Measurements from ENCODE around the gene CCNJL. TPM values are rescaled to one million over a fixed set of nuclear protein-coding genes. Genes with fewer than 3 reads are reported as not detected.

The CCNJL gene
- total RNA-seq, 2 experiments from 2014 or later, result not detected

- no peaks in the 10 kb centered on the region for H3K27me3 Mint-ChIP-seq
- no peak overlapping the region for H3K4me3 Mint-ChIP-seq
- ChIA-PET POLR2A (no interaction called here), CTCF (interaction anchor here (0.6 kb wide), 1 partner anchor 898 kb away, joined by 5 read pairs; no protein-coding TSS in a partner anchor)
- DNase-seq, result no peak
- no peak overlapping the region for H3K27ac Mint-ChIP-seq
- H3K4me1 Mint-ChIP-seq, result no peaks in the 10 kb centered on the region
- no peaks in the 10 kb centered on the region for H3K36me3 Mint-ChIP-seq (ENCODE audit: low read depth)
- H3K9me3 Mint-ChIP-seq, result no peaks in the 10 kb centered on the region
These were observed 15.4 kb downstream of the CCNJL start for GRCh38 chr5:160297004-160297403.

GRCh38 chr5:160296496-160296895, 15.9 kb downstream of the CCNJL start:
- CTCF ChIA-PET, result interaction anchor here (0.6 kb wide), 1 partner anchor 898 kb away, joined by 5 read pairs; no protein-coding TSS in a partner anchor
- no peaks in the 10 kb centered on the region for H3K27me3 Mint-ChIP-seq

GRCh38 chr5:160293901-160294561, 18.3 kb downstream of the CCNJL start:
- DNase-seq, result no peak
- H3K36me3 Mint-ChIP-seq (ENCODE audit: low read depth), result no peaks in the 10 kb centered on the region

More at GRCh38 chr5:160296496-160296895, 15.9 kb downstream of the CCNJL start:
- Mint-ChIP-seq H3K36me3 (ENCODE audit: low read depth) (no peaks in the 10 kb centered on the region), H3K27ac (no peak overlapping the region), H3K4me1 (no peaks in the 10 kb centered on the region), H3K4me3 (no peak overlapping the region), H3K9me3 (no peaks in the 10 kb centered on the region)
- POLR2A ChIA-PET, result no interaction called here
- no peak for DNase-seq

GRCh38 chr5:160293386-160293785, 19.0 kb downstream of the CCNJL start:
- ChIA-PET CTCF (no interaction called here), POLR2A (no interaction called here)
- Mint-ChIP-seq H3K36me3 (ENCODE audit: low read depth) (no peaks in the 10 kb centered on the region), H3K4me3 (no peak overlapping the region), H3K9me3 (no peaks in the 10 kb centered on the region), H3K27ac (no peak overlapping the region), H3K4me1 (no peaks in the 10 kb centered on the region), H3K27me3 (no peaks in the 10 kb centered on the region)
- DNase-seq, result no peak

More at GRCh38 chr5:160293901-160294561, 18.3 kb downstream of the CCNJL start:
- CTCF ChIA-PET, result no interaction called here
- POLR2A ChIA-PET, result no interaction called here
- H3K27ac Mint-ChIP-seq, result no peak overlapping the region
- no peak overlapping the region for H3K4me3 Mint-ChIP-seq
- H3K4me1 Mint-ChIP-seq, result no peaks in the 10 kb centered on the region
- no peaks in the 10 kb centered on the region for H3K27me3 Mint-ChIP-seq
- H3K9me3 Mint-ChIP-seq, result no peaks in the 10 kb centered on the region

- no peaks in the 10 kb centered on the region for H3K9me3 Mint-ChIP-seq
- no peak overlapping the region for H3K27ac Mint-ChIP-seq
- H3K4me3 Mint-ChIP-seq, result no peak overlapping the region
- DNase-seq, result no peak
- ChIA-PET CTCF (no interaction called here), POLR2A (no interaction called here)
- H3K36me3 Mint-ChIP-seq (ENCODE audit: low read depth), result no peaks in the 10 kb centered on the region
- no peaks in the 10 kb centered on the region for H3K4me1 Mint-ChIP-seq
- H3K27me3 Mint-ChIP-seq, result peaks cover 2% of the 10 kb centered on the region
These were observed 20.9 kb downstream of the CCNJL start for GRCh38 chr5:160291467-160291866.

- H3K4me1 Mint-ChIP-seq, result no peaks in the 10 kb centered on the region
- no peak for DNase-seq
- H3K9me3 Mint-ChIP-seq, result no peaks in the 10 kb centered on the region
- ChIA-PET POLR2A (no interaction called here), CTCF (no interaction called here)
- no peak overlapping the region for H3K4me3 Mint-ChIP-seq
- no peak overlapping the region for H3K27ac Mint-ChIP-seq
- peaks cover 2% of the 10 kb centered on the region for H3K27me3 Mint-ChIP-seq
- H3K36me3 Mint-ChIP-seq (ENCODE audit: low read depth), result no peaks in the 10 kb centered on the region
These were observed 21.6 kb downstream of the CCNJL start for GRCh38 chr5:160290751-160291150.

GRCh38 chr5:160289721-160290120, 22.6 kb downstream of the CCNJL start:
- Mint-ChIP-seq H3K36me3 (ENCODE audit: low read depth) (no peaks in the 10 kb centered on the region), H3K4me3 (no peak overlapping the region), H3K27ac (no peak overlapping the region), H3K4me1 (no peaks in the 10 kb centered on the region), H3K27me3 (peaks cover 4% of the 10 kb centered on the region), H3K9me3 (no peaks in the 10 kb centered on the region)
- DNase-seq, result no peak
- ChIA-PET CTCF (no interaction called here), POLR2A (no interaction called here)

GRCh38 chr5:160289356-160289651, 23.1 kb downstream of the CCNJL start:
- Mint-ChIP-seq H3K36me3 (ENCODE audit: low read depth) (no peaks in the 10 kb centered on the region), H3K27me3 (peaks cover 4% of the 10 kb centered on the region), H3K4me1 (no peaks in the 10 kb centered on the region), H3K27ac (no peak overlapping the region), H3K4me3 (no peak overlapping the region), H3K9me3 (no peaks in the 10 kb centered on the region)
- ChIA-PET POLR2A (no interaction called here), CTCF (no interaction called here)
- DNase-seq, result no peak

- Mint-ChIP-seq H3K4me3 (no peak overlapping the region), H3K27me3 (peaks cover 5% of the 10 kb centered on the region)
- POLR2A ChIA-PET, result no interaction called here
These were observed 24.8 kb downstream of the CCNJL start for GRCh38 chr5:160287378-160288051.

GRCh38 chr5:160286947-160287346, 25.4 kb downstream of the CCNJL start:
- CTCF ChIA-PET, result no interaction called here

More at GRCh38 chr5:160287378-160288051, 24.8 kb downstream of the CCNJL start:
- Mint-ChIP-seq H3K36me3 (ENCODE audit: low read depth) (no peaks in the 10 kb centered on the region), H3K9me3 (no peaks in the 10 kb centered on the region), H3K27ac (no peak overlapping the region), H3K4me1 (no peaks in the 10 kb centered on the region)
- DNase-seq, result no peak
- CTCF ChIA-PET, result no interaction called here

GRCh38 chr5:160285316-160285715, 27.0 kb downstream of the CCNJL start:
- no peaks in the 10 kb centered on the region for H3K36me3 Mint-ChIP-seq (ENCODE audit: low read depth)
- peaks cover 5% of the 10 kb centered on the region for H3K27me3 Mint-ChIP-seq
- H3K27ac Mint-ChIP-seq, result no peak overlapping the region
- DNase-seq, result no peak
- ChIA-PET CTCF (interaction anchor here (1.5 kb wide), 1 partner anchor 17 kb away, joined by 4 read pairs; no protein-coding TSS in a partner anchor), POLR2A (no interaction called here)
- no peak overlapping the region for H3K4me3 Mint-ChIP-seq
- no peaks in the 10 kb centered on the region for H3K9me3 Mint-ChIP-seq
- no peaks in the 10 kb centered on the region for H3K4me1 Mint-ChIP-seq

More at GRCh38 chr5:160286947-160287346, 25.4 kb downstream of the CCNJL start:
- Mint-ChIP-seq H3K36me3 (ENCODE audit: low read depth) (no peaks in the 10 kb centered on the region), H3K27ac (no peak overlapping the region), H3K4me3 (no peak overlapping the region), H3K4me1 (no peaks in the 10 kb centered on the region), H3K27me3 (peaks cover 5% of the 10 kb centered on the region), H3K9me3 (no peaks in the 10 kb centered on the region)
- no peak for DNase-seq
- POLR2A ChIA-PET, result no interaction called here

GRCh38 chr5:160284291-160284873, 28.0 kb downstream of the CCNJL start:
- no peak overlapping the region for H3K27ac Mint-ChIP-seq
- CTCF ChIA-PET, result interaction anchor here (1.5 kb wide), 1 partner anchor 16 kb away, joined by 4 read pairs; no protein-coding TSS in a partner anchor

GRCh38 chr5:160281275-160281674, 31.1 kb downstream of the CCNJL start:
- Mint-ChIP-seq H3K36me3 (ENCODE audit: low read depth) (no peaks in the 10 kb centered on the region), H3K27me3 (peaks cover 3% of the 10 kb centered on the region), H3K27ac (no peak overlapping the region), H3K4me3 (no peak overlapping the region), H3K4me1 (no peaks in the 10 kb centered on the region), H3K9me3 (no peaks in the 10 kb centered on the region)
- no peak for DNase-seq
- CTCF ChIA-PET, result no interaction called here
- POLR2A ChIA-PET, result no interaction called here

More at GRCh38 chr5:160284291-160284873, 28.0 kb downstream of the CCNJL start:
- Mint-ChIP-seq H3K36me3 (ENCODE audit: low read depth) (no peaks in the 10 kb centered on the region), H3K9me3 (no peaks in the 10 kb centered on the region), H3K4me1 (no peaks in the 10 kb centered on the region), H3K27me3 (peaks cover 5% of the 10 kb centered on the region), H3K4me3 (no peak overlapping the region)
- no peak for DNase-seq
- POLR2A ChIA-PET, result no interaction called here
